Ovary (tissue), 3 donors: ENCODE data around the gene KRTAP5-2.

Experiments used
- CTCF ChIP-seq, 3 donors: fragments of 450-650 bp in 2 of 3; fragments of 200-600 bp in 1 of 3; IDR thresholded peaks; one replicate each; pipeline versions ENCODE4 v1.5.1 to v1.8.0; 2016 to 2022; ENCODE audit warnings: antibody characterized with exemption in 3 of 3, mild to moderate bottlenecking in 1 of 3
- EP300 ChIP-seq: sonication (generic); formaldehyde crosslinking; IDR thresholded peaks from one replicate; pipeline ENCODE4 v1.6.1; 2017; ENCODE audit warnings: antibody characterized with exemption
- POLR2A ChIP-seq: fragments of 450-650 bp; IDR thresholded peaks from one replicate; pipeline ENCODE4 v1.6.1; 2017; ENCODE audit warnings: antibody characterized with exemption, mild to moderate bottlenecking, moderate library complexity
- donor health status: DM: no; HTN: no; CAD: no.

DNA sequence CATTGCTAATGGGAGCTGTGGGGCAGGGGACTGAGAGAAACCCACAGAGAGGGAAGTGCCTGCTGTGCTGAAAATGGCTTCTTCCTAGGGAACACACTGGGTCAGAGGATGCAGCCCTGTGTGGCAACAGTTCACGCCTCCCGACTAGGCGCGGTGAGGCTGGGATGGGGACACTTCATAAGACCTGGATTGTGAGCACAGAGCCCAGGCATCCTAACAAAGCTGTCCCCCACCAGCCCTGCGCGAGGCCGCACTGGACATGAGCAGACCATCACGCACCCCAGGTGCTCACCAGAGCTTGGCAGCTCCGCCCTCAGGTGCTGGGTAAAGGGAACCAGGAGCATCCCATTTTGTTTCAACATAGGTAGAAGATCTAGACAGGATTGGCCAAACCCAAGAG lies 25.6 kb upstream of the KRTAP5-2 start:
- TF ChIP-seq EP300 (no peak), CTCF (IDR thresholded peaks at IDR 0.05) (no peak), POLR2A (no peak)
